GM12873 (cell line): ENCODE results near the gene B3GALT5.

ENCODE experiments used
- TF ChIP-seq, protein P1 (sequence below): IDR thresholded peaks from 2 replicates; pipeline ENCODE4 v1.5.1; 2012; ENCODE audit warnings: low read depth, mild to moderate bottlenecking, moderate library complexity, low read length, control low read depth; ENCODE audit not compliant: insufficient read depth; ENCODE audit errors: missing control alignments

Gene B3GALT5

DNA sequence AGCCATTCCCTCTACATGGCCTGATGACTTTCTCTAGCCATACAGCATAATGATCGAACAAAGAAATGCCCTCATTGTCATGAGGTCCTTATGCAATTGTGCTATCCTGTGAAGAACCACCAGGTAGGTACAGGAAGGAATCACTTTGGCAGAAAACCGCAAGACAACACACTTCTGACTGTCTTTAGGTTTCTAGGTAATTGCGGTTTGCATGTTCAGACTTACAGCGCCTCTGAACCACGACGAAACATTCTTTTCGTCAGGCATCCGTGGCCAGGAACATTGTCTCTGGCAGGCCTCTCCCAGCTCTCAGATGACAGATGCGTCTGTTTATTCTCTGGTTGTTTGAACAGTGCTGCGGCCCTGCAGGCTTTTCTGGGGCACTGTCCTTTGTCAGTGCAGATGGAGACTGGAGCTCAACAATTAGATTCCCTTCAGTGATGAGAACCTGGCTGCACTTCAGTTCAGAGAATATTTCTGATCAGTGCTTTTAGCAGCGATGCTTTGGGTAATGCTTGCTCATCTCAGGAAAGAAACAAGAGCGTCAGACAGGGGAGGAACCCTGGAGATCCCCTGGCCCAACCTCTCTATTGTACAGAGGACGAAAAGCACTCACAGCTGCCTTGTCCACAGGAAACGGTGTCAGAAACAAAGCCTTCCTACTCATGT, 63.4 kb downstream of the B3GALT5 start:
- TF ChIP-seq, protein P1, sequence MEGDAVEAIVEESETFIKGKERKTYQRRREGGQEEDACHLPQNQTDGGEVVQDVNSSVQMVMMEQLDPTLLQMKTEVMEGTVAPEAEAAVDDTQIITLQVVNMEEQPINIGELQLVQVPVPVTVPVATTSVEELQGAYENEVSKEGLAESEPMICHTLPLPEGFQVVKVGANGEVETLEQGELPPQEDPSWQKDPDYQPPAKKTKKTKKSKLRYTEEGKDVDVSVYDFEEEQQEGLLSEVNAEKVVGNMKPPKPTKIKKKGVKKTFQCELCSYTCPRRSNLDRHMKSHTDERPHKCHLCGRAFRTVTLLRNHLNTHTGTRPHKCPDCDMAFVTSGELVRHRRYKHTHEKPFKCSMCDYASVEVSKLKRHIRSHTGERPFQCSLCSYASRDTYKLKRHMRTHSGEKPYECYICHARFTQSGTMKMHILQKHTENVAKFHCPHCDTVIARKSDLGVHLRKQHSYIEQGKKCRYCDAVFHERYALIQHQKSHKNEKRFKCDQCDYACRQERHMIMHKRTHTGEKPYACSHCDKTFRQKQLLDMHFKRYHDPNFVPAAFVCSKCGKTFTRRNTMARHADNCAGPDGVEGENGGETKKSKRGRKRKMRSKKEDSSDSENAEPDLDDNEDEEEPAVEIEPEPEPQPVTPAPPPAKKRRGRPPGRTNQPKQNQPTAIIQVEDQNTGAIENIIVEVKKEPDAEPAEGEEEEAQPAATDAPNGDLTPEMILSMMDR, result no peak

DNA sequence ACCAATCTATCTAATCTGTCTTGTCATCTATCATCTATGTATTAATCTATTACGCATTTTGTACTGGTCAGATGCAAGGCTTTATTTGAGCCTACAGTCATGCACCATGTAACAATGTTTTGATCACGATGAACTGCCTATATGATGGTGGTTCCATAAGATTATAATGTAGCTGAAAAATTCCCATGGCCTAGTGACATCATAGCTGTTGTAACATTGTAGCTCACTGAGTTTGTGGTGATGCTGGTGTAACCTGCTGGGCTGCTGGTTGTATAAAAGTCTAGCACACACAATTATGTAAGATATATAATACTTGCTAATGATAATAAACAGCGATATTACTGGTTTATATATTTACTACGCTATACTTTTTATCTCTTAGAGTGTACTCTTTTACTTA, 67.5 kb downstream of the B3GALT5 start:
- TF ChIP-seq, protein P1, result no peak

DNA sequence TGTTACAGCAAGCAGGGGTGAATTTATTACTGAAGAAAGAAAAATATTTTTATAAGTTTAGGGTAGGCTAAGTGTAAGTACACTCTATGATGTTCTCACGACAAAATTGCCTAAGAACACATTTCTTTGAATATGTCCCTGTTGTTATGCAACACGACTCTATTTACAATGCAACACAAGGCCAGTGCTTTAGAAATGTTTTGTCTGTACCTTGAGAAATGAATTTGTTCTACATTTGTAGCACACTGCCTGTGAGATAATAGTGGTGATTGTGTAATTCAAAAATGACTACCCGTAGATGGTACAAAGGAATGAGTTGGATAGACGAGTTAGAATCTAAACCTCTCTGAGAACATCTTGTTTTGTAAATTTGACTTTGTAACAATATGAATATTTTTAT, 68.5 kb downstream of the B3GALT5 start:
- TF ChIP-seq, protein P1, result no peak

DNA sequence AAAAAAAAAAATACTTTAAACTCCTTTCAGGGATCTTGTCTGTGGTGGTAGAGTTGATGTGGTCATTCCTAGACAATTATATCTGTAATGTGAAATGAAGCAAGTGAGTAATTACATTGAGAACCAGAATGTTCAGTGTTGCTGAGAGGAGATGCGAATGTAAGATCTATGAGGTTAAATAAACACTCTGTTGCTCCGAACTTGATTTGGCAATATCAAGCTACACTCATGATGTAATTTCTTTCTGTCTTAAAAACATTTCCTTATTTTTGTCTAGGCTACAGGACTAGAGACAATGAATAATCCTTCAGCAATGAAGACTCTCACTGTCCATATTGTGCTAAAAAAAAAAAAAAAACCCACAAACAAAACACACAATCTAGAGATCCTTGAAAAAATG, 69.1 kb downstream of the B3GALT5 start:
- TF ChIP-seq, protein P1, result no peak

DNA sequence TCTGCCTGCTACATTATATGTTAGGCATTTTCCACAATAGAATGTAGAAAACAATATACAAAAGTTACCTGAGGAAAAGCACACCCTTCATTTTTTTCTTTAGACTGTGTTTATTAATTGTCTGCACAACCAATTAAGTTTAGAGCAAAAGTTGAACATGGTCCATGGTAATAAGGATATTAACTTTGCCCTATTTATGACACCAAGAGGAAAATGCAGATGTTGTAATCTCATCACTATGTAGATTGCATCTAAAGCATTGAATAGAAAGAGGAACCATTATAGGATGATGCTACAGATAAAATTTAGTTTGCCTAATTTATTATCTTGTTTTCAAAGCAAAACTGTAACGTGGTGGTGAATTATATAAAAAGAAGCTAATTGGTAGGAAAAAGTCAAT, 72.5 kb downstream of the B3GALT5 start:
- TF ChIP-seq, protein P1, result no peak

DNA sequence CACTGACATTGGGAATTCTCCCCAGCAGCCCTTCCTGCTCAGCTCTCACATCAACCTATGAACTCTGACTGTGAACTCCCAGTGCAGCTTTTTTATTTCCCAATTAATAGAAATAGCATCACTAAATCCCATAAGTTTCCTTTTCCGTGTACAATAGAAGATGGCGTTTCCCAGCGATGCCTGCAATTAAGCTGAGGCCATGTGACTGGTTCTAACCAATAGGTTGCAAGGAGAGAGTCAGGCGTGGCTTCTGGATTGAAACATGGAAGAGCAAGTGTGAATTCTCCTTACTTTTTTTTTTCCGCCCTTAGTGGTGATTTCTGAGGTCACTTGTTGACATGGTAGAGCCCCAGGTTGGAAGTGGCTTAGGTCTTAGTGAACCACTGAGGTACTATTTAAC, 73.3 kb downstream of the B3GALT5 start:
- TF ChIP-seq, protein P1, result no peak

DNA sequence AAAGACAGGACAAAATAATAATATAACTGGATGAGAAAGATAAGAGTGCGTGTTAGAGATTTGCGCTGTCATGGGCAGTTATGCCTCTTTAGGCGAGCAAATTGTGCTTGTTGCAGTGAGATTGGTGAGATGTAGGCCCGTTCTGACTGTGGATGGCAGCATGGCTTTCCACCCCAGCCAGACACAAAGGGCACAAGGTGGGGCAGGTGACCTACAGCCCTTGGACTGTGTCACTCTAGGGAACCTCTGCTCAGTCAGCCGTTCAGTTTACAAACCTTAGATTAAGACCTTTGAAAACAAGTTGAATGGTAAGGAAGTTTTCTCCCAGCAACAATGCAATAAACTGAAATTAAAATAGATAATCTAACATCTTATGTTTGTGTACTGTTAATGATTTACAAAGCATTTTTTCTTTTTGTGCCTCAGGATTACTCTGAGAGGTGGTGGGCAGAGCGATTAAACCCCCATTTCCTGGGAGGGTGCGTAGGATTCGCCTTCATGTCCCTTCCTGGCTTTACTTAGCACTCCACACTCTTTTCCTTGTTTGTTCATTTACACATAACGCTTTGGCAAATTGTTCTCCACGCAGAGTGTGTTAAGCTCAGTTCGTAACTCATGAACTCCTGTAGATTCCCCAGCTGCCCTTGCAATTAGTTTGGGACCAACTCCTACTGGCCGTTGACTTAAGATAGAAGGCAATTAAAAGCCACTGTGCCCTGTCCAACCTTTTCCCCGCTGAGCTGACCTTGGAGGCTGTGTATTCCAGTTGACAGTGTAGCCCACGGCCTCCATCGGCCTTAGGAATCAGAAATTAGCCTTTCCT, 74.1 kb downstream of the B3GALT5 start:
- TF ChIP-seq, protein P1, result no peak
